Nephron progenitor cell (in vitro differentiated cells): Measurements from ENCODE around the gene NFAT5.

ENCODE experiments used
- DNase-seq: peaks from one replicate; pipeline ENCODE4 v3.0.0; 2021
- H3K27ac Mint-ChIP-seq: 2 replicates; pipeline ENCODE4 v1.8.0; 2021; ENCODE audit warnings: mild to moderate bottlenecking, moderate library complexity, mixed read lengths
- H3K27me3 Mint-ChIP-seq: 2 replicates; pipeline ENCODE4 v1.8.0; 2021; ENCODE audit warnings: mild to moderate bottlenecking, low read depth, mixed read lengths; ENCODE audit not compliant: poor library complexity
- H3K36me3 Mint-ChIP-seq: 2 replicates; pipeline ENCODE4 v1.8.0; 2021; ENCODE audit warnings: low read depth, mixed read lengths
- H3K4me1 Mint-ChIP-seq: 2 replicates; pipeline ENCODE4 v1.8.0; 2021; ENCODE audit warnings: mixed read lengths
- H3K4me3 Mint-ChIP-seq: 2 replicates; pipeline ENCODE4 v1.8.0; 2021; ENCODE audit warnings: mild to moderate bottlenecking, moderate library complexity, mixed read lengths
- H3K9me3 Mint-ChIP-seq: 2 replicates; pipeline ENCODE4 v1.8.0; 2021; ENCODE audit warnings: mild to moderate bottlenecking, moderate library complexity, mixed read lengths
- TF ChIP-seq, protein P1 (sequence below): fragments of 200-600 bp; sonication (generic); IDR thresholded peaks from 2 replicates; pipeline ENCODE4 v1.5.0; 2021; ENCODE audit warnings: antibody characterized with exemption

The NFAT5 gene

DNA sequence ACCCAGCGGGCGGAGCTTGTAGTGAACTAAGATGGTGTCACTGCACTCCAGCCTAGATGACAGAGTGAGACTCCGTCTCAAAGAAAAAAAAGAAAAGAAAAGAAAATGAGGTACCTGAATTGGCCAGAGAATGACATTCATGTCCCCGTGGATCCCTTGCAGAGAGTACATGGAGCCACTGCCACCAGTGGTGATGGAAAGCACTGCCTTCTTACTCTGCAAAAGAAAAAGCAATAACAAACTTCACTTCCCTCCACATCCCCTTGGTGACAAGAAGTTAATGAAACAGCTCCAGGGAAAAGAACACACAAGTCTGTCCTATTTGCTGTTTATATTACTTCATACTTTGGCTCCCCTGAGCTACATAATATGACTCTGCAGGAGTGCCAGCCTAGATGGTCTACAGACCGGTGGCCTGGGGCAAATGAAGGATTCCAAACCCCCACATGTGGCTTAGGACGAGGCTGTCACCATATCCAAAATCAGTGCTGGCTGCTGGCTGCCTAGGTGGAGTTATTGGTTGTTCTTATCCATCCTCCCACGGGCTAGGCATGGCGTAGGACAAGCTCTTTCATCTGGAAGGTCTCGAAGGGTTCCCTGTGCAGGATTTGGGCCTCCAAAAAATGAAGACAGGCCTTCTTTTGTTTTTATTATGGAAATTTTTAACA lies 147.3 kb downstream of the NFAT5 start:
- TF ChIP-seq, protein P1, sequence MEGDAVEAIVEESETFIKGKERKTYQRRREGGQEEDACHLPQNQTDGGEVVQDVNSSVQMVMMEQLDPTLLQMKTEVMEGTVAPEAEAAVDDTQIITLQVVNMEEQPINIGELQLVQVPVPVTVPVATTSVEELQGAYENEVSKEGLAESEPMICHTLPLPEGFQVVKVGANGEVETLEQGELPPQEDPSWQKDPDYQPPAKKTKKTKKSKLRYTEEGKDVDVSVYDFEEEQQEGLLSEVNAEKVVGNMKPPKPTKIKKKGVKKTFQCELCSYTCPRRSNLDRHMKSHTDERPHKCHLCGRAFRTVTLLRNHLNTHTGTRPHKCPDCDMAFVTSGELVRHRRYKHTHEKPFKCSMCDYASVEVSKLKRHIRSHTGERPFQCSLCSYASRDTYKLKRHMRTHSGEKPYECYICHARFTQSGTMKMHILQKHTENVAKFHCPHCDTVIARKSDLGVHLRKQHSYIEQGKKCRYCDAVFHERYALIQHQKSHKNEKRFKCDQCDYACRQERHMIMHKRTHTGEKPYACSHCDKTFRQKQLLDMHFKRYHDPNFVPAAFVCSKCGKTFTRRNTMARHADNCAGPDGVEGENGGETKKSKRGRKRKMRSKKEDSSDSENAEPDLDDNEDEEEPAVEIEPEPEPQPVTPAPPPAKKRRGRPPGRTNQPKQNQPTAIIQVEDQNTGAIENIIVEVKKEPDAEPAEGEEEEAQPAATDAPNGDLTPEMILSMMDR = no peak
- H3K4me3 Mint-ChIP-seq = no peak overlapping the region
- no peak for DNase-seq
- no peaks in the 10 kb centered on the region for H3K27me3 Mint-ChIP-seq
- no peaks in the 10 kb centered on the region for H3K9me3 Mint-ChIP-seq
- H3K36me3 Mint-ChIP-seq = peaks cover 30% of the 10 kb centered on the region
- peaks cover 7% of the 10 kb centered on the region for H3K4me1 Mint-ChIP-seq
- peak overlapping the region; percentile 38 for H3K27ac Mint-ChIP-seq

GRCh38 chr16:69717066-69717465 lies 151.3 kb downstream of the NFAT5 start:
- Mint-ChIP-seq H3K36me3 (peaks cover 35% of the 10 kb centered on the region), H3K27me3 (no peaks in the 10 kb centered on the region), H3K9me3 (no peaks in the 10 kb centered on the region), H3K4me3 (no peak overlapping the region), H3K27ac (peak overlapping the region; percentile 51), H3K4me1 (no peaks in the 10 kb centered on the region)
- TF ChIP-seq, protein P1 = no peak
- DNase-seq = no peak

GRCh38 chr16:69718111-69718764 lies 152.5 kb downstream of the NFAT5 start:
- no peaks in the 10 kb centered on the region for H3K4me1 Mint-ChIP-seq
- no peaks in the 10 kb centered on the region for H3K27me3 Mint-ChIP-seq
- TF ChIP-seq, protein P1 = no peak
- H3K9me3 Mint-ChIP-seq = no peaks in the 10 kb centered on the region
- peak overlapping the region; percentile 55 for H3K27ac Mint-ChIP-seq
- DNase-seq = no peak
- peaks cover 30% of the 10 kb centered on the region for H3K36me3 Mint-ChIP-seq
- no peak overlapping the region for H3K4me3 Mint-ChIP-seq

DNA sequence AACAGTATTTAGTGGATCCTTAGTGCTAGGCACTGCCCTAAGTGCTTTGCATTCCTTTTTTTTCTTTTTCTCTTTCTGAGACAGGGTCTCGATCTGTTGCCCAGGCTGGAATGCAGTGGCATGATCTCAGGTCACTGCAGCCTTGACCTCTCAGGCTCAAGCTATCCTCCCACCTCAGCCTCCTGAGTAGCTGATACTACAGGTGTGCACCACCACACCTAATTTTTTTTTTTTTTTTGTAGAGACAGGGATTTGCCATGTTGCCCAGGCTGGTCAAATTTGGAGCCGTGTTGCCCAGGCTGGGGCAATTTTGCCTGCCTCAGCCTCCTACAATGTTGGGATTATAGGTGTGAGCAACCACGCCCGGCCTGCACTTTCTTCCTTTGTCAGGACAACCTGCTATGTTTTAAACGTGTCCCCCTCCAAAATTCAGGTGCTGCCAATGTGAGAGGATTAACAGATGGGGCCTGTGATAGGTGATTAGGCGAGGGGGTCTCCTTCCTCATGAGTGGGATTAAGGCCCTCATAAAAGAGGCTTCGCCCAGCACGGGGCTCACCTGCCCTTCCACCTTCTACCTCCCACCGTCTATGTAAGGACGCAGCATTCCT lies 155.2 kb downstream of the NFAT5 start:
- Mint-ChIP-seq H3K27ac (no peak overlapping the region), H3K4me3 (no peak overlapping the region), H3K27me3 (no peaks in the 10 kb centered on the region), H3K36me3 (peaks cover 26% of the 10 kb centered on the region), H3K9me3 (no peaks in the 10 kb centered on the region), H3K4me1 (peaks cover 14% of the 10 kb centered on the region)
- no peak for DNase-seq
- TF ChIP-seq, protein P1 = no peak

GRCh38 chr16:69721441-69721957 lies 155.7 kb downstream of the NFAT5 start:
- DNase-seq = no peak
- TF ChIP-seq, protein P1 = no peak
- H3K27me3 Mint-ChIP-seq = no peaks in the 10 kb centered on the region
- H3K9me3 Mint-ChIP-seq = no peaks in the 10 kb centered on the region
- peaks cover 26% of the 10 kb centered on the region for H3K36me3 Mint-ChIP-seq
- H3K27ac Mint-ChIP-seq = no peak overlapping the region
- peaks cover 20% of the 10 kb centered on the region for H3K4me1 Mint-ChIP-seq
- no peak overlapping the region for H3K4me3 Mint-ChIP-seq
